Measurements from ENCODE around the gene FAM204A.

The FAM204A gene

GRCh38 chr10:118277871-118278270 lies 64.3 kb downstream of the FAM204A start:
- DNase-seq = no peak

- DNase-seq = no peak
These were observed 65.4 kb downstream of the FAM204A start for GRCh38 chr10:118276727-118277126.

GRCh38 chr10:118276204-118276603 lies 65.9 kb downstream of the FAM204A start:
- no peak for DNase-seq

GRCh38 chr10:118273662-118274061 lies 68.5 kb downstream of the FAM204A start:
- no peak for DNase-seq

- DNase-seq = no peak
These were observed 69.4 kb downstream of the FAM204A start for GRCh38 chr10:118272767-118273166.

- no peak for DNase-seq
These were observed 69.9 kb downstream of the FAM204A start for GRCh38 chr10:118272149-118272721.

GRCh38 chr10:118271671-118272070 lies 70.5 kb downstream of the FAM204A start:
- DNase-seq = no peak

- DNase-seq = no peak
These were observed 75.9 kb downstream of the FAM204A start for GRCh38 chr10:118266098-118266748.

- no peak for DNase-seq
These were observed 77.2 kb downstream of the FAM204A start for GRCh38 chr10:118264838-118265470.

- no peak for DNase-seq
These were observed 77.9 kb downstream of the FAM204A start for GRCh38 chr10:118264252-118264651.

GRCh38 chr10:118262538-118262937 lies 79.6 kb downstream of the FAM204A start:
- DNase-seq = no peak

GRCh38 chr10:118259288-118259906 lies 82.7 kb downstream of the FAM204A start:
- DNase-seq = no peak

- no peak for DNase-seq
These were observed 83.8 kb downstream of the FAM204A start for GRCh38 chr10:118258285-118258684.

GRCh38 chr10:118256825-118257570 lies 85.1 kb downstream of the FAM204A start:
- DNase-seq = no peak

- DNase-seq = no peak
These were observed 85.9 kb downstream of the FAM204A start for GRCh38 chr10:118256209-118256608.

GRCh38 chr10:118255355-118255754 lies 86.8 kb downstream of the FAM204A start:
- DNase-seq = no peak

- no peak for DNase-seq
These were observed 87.5 kb downstream of the FAM204A start for GRCh38 chr10:118254654-118255053.

- no peak for DNase-seq
These were observed 88.7 kb downstream of the FAM204A start for GRCh38 chr10:118253397-118253796.

GRCh38 chr10:118251791-118252190 lies 90.3 kb downstream of the FAM204A start:
- DNase-seq = no peak

GRCh38 chr10:118249714-118250113 lies 92.4 kb downstream of the FAM204A start:
- no peak for DNase-seq
